Measurements from ENCODE around the gene ANGPT4. TPM values are rescaled to one million over a fixed set of nuclear protein-coding genes. Genes with fewer than 3 reads are reported as not detected.

Gene ANGPT4
- total RNA-seq, 1 experiment from 2014 or later, result not detected

- no peak for DNase-seq
- Mint-ChIP-seq H3K27me3 (ENCODE audit: insufficient read depth, unreplicated experiment) (peaks cover 22% of the 10 kb centered on the region), H3K4me1 (ENCODE audit: low read depth, unreplicated experiment) (no peaks in the 10 kb centered on the region), H3K36me3 (ENCODE audit: insufficient read depth, unreplicated experiment) (no peaks in the 10 kb centered on the region), H3K9me3 (ENCODE audit: unreplicated experiment) (no peaks in the 10 kb centered on the region), H3K27ac (ENCODE audit: unreplicated experiment) (no peak overlapping the region), H3K4me3 (ENCODE audit: unreplicated experiment) (no peak overlapping the region)
- Histone ChIP-seq H3K4me3 (ENCODE audit: low read depth, low read length) (no peak overlapping the region), H3K9me3 (no peaks in the 10 kb centered on the region), H3K27me3 (replicated peaks; ENCODE audit: control insufficient read depth, insufficient read depth, low read length) (no peaks in the 10 kb centered on the region), H3K4me1 (no peaks in the 10 kb centered on the region), H3K36me3 (ENCODE audit: control insufficient read depth, insufficient read depth, low read length) (no peaks in the 10 kb centered on the region)
- no TSS peak for BruUV-seq (replicated peaks)
- TF ChIP-seq CTCF (IDR thresholded peaks at IDR 0.05; ENCODE audit: insufficient read depth in 1 of 2, low read depth in 1 of 2, low read length in 1 of 2, severe bottlenecking in 1 of 2, unreplicated experiment in 1 of 2), result no peak
- intact Hi-C loops (cut with micrococcal nuclease; ENCODE audit: unreplicated experiment), result no loop called here
- CTCF ChIA-PET, result no interaction called here
- POLR2A ChIA-PET, result no interaction called here
These were observed 46.1 kb upstream of the ANGPT4 start for GRCh38 chr20:962223-962622.

- H3K4me3 ChIP-seq (ENCODE audit: low read depth, low read length), result no peak overlapping the region
- intact Hi-C loops (cut with micrococcal nuclease; ENCODE audit: unreplicated experiment), result no loop called here
- CTCF ChIA-PET, result interaction anchor here (0.6 kb wide), 1 partner anchor 713 kb away, joined by 3 read pairs; no protein-coding TSS in a partner anchor
These were observed 45.6 kb upstream of the ANGPT4 start for GRCh38 chr20:961768-962167.

GRCh38 chr20:959996-960615, 44.0 kb upstream of the ANGPT4 start:
- no peaks in the 10 kb centered on the region for H3K9me3 ChIP-seq
- H3K9me3 Mint-ChIP-seq (ENCODE audit: unreplicated experiment), result no peaks in the 10 kb centered on the region
- no peaks in the 10 kb centered on the region for H3K36me3 ChIP-seq (ENCODE audit: control insufficient read depth, insufficient read depth, low read length)
- no peak overlapping the region for H3K4me3 Mint-ChIP-seq (ENCODE audit: unreplicated experiment)
- H3K27me3 Mint-ChIP-seq (ENCODE audit: insufficient read depth, unreplicated experiment), result peaks cover 14% of the 10 kb centered on the region
- H3K27me3 ChIP-seq (replicated peaks; ENCODE audit: control insufficient read depth, insufficient read depth, low read length), result no peaks in the 10 kb centered on the region
- no TSS peak for BruUV-seq (replicated peaks)
- ChIA-PET POLR2A (no interaction called here), CTCF (no interaction called here)
- no peaks in the 10 kb centered on the region for H3K4me1 Mint-ChIP-seq (ENCODE audit: low read depth, unreplicated experiment)
- H3K4me1 ChIP-seq, result no peaks in the 10 kb centered on the region
- intact Hi-C loops (cut with micrococcal nuclease; ENCODE audit: unreplicated experiment), result loop anchor here (10.0 kb wide), 2 partner anchors 85 to 255 kb away; no protein-coding TSS in a partner anchor
- H3K27ac Mint-ChIP-seq (ENCODE audit: unreplicated experiment), result no peak overlapping the region
- no peak for DNase-seq
- H3K4me3 ChIP-seq (ENCODE audit: low read depth, low read length), result no peak overlapping the region
- no peak for TF ChIP-seq CTCF (IDR thresholded peaks at IDR 0.05; ENCODE audit: insufficient read depth in 1 of 2, low read depth in 1 of 2, low read length in 1 of 2, severe bottlenecking in 1 of 2, unreplicated experiment in 1 of 2)
- H3K36me3 Mint-ChIP-seq (ENCODE audit: insufficient read depth, unreplicated experiment), result no peaks in the 10 kb centered on the region

More at GRCh38 chr20:961768-962167, 45.6 kb upstream of the ANGPT4 start:
- H3K9me3 ChIP-seq, result no peaks in the 10 kb centered on the region
- no peaks in the 10 kb centered on the region for H3K36me3 ChIP-seq (ENCODE audit: control insufficient read depth, insufficient read depth, low read length)
- BruUV-seq (replicated peaks), result no TSS peak
- no peaks in the 10 kb centered on the region for H3K4me1 ChIP-seq
- H3K27me3 ChIP-seq (replicated peaks; ENCODE audit: control insufficient read depth, insufficient read depth, low read length), result no peaks in the 10 kb centered on the region
- POLR2A ChIA-PET, result no interaction called here
- Mint-ChIP-seq H3K27ac (ENCODE audit: unreplicated experiment) (no peak overlapping the region), H3K36me3 (ENCODE audit: insufficient read depth, unreplicated experiment) (no peaks in the 10 kb centered on the region), H3K27me3 (ENCODE audit: insufficient read depth, unreplicated experiment) (peaks cover 22% of the 10 kb centered on the region), H3K4me1 (ENCODE audit: low read depth, unreplicated experiment) (no peaks in the 10 kb centered on the region), H3K4me3 (ENCODE audit: unreplicated experiment) (no peak overlapping the region), H3K9me3 (ENCODE audit: unreplicated experiment) (no peaks in the 10 kb centered on the region)
- TF ChIP-seq CTCF (IDR thresholded peaks at IDR 0.05; ENCODE audit: insufficient read depth in 1 of 2, low read depth in 1 of 2, low read length in 1 of 2, severe bottlenecking in 1 of 2, unreplicated experiment in 1 of 2), result no peak
- DNase-seq, result no peak
